Activated CD8-positive, alpha-beta T cell treated with anti-CD3 and anti-CD28 coated beads, Interleukin-2, amount 10 ng/mL, durations not matched to agents 7 days and 5 days (primary cell): Measurements from ENCODE around the gene ADORA3. TPM values are rescaled to one million over a fixed set of nuclear protein-coding genes. Genes with fewer than 3 reads are reported as not detected.

Source experiments
- ATAC-seq: fragments of 150-1000 bp; cut with Tn5 transposase; one replicate; pipeline ENCODE4 v1.10.0; 2021; ENCODE audit warnings: moderate library complexity
- CTCF ChIA-PET: fragments of 350-600 bp; sonication (Branson Sonifier 250); formaldehyde crosslinking; loops from one replicate; lab custom pipeline; 2021; ENCODE audit warnings: antibody characterized with exemption; lab: Charles Lee
- POLR2A ChIA-PET: fragments of 350-600 bp; sonication (Branson Sonifier 250); formaldehyde crosslinking; loops from one replicate; lab custom pipeline; 2021; ENCODE audit warnings: antibody characterized with exemption; lab: Charles Lee
- DNase-seq: peaks from one replicate; pipeline ENCODE4 v3.0.0-alpha.2; 2020
- H3K27ac Mint-ChIP-seq: one replicate; pipeline ENCODE4 v1.8.0; 2021; ENCODE audit warnings: mild to moderate bottlenecking, mixed read lengths
- H3K27me3 Mint-ChIP-seq: one replicate; pipeline ENCODE4 v1.8.0; 2021; ENCODE audit warnings: low read depth, mixed read lengths
- H3K36me3 Mint-ChIP-seq: one replicate; pipeline ENCODE4 v1.8.0; 2021; ENCODE audit warnings: low read depth, mixed read lengths
- H3K4me1 Mint-ChIP-seq: one replicate; pipeline ENCODE4 v1.8.0; 2021; ENCODE audit warnings: low read depth, mixed read lengths
- H3K4me3 Mint-ChIP-seq: one replicate; pipeline ENCODE4 v1.8.0; 2021; ENCODE audit warnings: mild to moderate bottlenecking, mixed read lengths
- H3K9me3 Mint-ChIP-seq: one replicate; pipeline ENCODE4 v1.8.0; 2022; ENCODE audit warnings: mixed read lengths; ENCODE audit not compliant: insufficient read depth
- total RNA-seq, 2 experiments: library from RNA; stranded (reverse); gene quantifications; one replicate each; pipeline ENCODE4 v1.2.3, GENCODE V29; 2021

ADORA3 gene
- total RNA-seq, 2 experiments from 2014 or later: 0.18 TPM; not detected in 1

DNA sequence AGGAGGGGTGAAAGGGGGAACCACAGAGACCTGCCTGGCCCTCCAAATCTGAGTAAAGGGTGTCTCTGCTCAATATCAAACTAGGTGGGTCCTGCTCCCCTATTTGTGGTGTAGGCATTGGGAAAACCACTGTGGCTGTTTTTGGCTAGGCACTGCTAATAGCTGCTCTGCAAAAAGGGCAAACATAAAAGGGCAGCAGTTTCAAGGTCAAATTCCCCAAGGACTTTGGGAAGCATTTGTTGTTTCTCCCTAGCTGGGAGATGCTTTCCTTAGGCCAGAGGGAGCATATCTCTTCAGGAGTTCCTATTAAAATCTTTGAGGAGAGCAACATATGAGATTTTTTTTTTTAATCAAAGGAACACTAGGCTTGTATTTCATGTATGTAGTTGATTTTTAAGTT lies 27.2 kb downstream of the ADORA3 start:
- H3K27ac Mint-ChIP-seq: peak overlapping the region; percentile 97
- H3K36me3 Mint-ChIP-seq: peaks cover 46% of the 10 kb centered on the region
- ChIA-PET CTCF (interaction anchor here (0.7 to 11.2 kb wide), 22 partner anchors 13 to 293 kb away, joined by 3 to 144 read pairs (median 4); partner anchors contain the start of genes ADORA3, ATP5PB, INKA2 and TMIGD3), POLR2A (interaction anchor here (0.6 to 3.6 kb wide), 10 partner anchors 15 to 279 kb away, joined by 3 to 23 read pairs (median 6); partner anchors contain the start of genes ATP5PB, DDX20, RAP1A and WDR77)
- H3K9me3 Mint-ChIP-seq: no peaks in the 10 kb centered on the region
- H3K27me3 Mint-ChIP-seq: no peaks in the 10 kb centered on the region
- peaks cover 53% of the 10 kb centered on the region for H3K4me1 Mint-ChIP-seq
- peak overlapping the region; percentile 82 for H3K4me3 Mint-ChIP-seq
- no peak for DNase-seq
- ATAC-seq: no peak

DNA sequence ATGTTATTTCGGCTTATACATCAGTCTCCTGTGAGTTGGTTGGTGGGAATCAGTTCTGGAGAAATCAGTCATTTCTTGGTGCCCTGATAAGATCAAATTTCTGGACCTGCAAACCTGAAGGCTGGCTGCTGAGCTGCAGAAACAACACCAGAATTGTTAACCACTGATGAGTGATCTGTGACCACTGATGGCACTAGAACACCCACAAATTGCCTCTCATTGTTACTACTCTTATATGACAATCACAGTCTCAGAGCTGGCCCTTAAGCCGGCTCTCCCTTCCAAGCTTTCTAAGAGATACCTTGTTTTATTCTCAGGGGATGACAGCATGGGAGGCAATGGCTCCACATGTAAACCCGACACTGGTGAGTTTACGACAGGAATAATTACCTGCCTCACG lies 27.7 kb downstream of the ADORA3 start:
- POLR2A ChIA-PET: interaction anchor here (1.0 to 3.6 kb wide), 6 partner anchors 22 to 280 kb away, joined by 3 to 23 read pairs (median 11); partner anchors contain the start of genes ATP5PB, DDX20, RAP1A and WDR77
- Mint-ChIP-seq H3K4me1 (peaks cover 50% of the 10 kb centered on the region), H3K9me3 (no peaks in the 10 kb centered on the region), H3K27me3 (no peaks in the 10 kb centered on the region), H3K36me3 (peaks cover 46% of the 10 kb centered on the region), H3K4me3 (peak overlapping the region; percentile 82), H3K27ac (peak overlapping the region; percentile 97)
- DNase-seq (peak; percentile 63), ATAC-seq (peak; percentile 35)
- CTCF ChIA-PET: interaction anchor here (0.9 to 11.2 kb wide), 17 partner anchors 15 to 294 kb away, joined by 3 to 144 read pairs (median 4); partner anchors contain the start of genes ADORA3, ATP5PB, INKA2 and TMIGD3

DNA sequence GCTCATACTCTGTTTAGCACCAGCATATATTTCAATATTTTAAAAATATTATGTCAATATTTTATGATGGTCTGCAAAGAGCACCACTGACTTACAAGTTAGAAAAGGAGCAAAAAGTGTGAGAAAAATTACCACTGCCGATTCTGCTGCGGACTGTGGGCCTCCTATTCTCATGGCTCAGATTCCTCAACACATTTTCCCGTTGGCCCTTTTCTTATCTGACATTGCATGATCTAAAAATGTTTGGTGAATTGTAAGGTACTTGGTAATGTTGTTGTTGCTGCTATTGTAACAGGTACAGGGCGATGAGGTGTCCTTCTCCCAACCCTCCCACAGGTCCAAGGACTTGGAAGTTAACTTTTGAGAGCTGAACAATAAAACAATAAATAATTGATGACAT lies 28.9 kb downstream of the ADORA3 start:
- no peak for DNase-seq
- H3K4me1 Mint-ChIP-seq: peaks cover 46% of the 10 kb centered on the region
- no peak for ATAC-seq
- H3K27me3 Mint-ChIP-seq: no peaks in the 10 kb centered on the region
- CTCF ChIA-PET: interaction anchor here (0.6 to 11.2 kb wide), 8 partner anchors 14 to 295 kb away, joined by 3 to 144 read pairs (median 4); partner anchors contain the start of gene WDR77
- H3K36me3 Mint-ChIP-seq: peaks cover 46% of the 10 kb centered on the region
- H3K4me3 Mint-ChIP-seq: peak overlapping the region; percentile 82
- peak overlapping the region; percentile 89 for H3K27ac Mint-ChIP-seq
- POLR2A ChIA-PET: interaction anchor here (0.6 to 3.6 kb wide), 5 partner anchors 21 to 281 kb away, joined by 3 to 15 read pairs (median 4); partner anchors contain the start of gene DDX20
- H3K9me3 Mint-ChIP-seq: no peaks in the 10 kb centered on the region

DNA sequence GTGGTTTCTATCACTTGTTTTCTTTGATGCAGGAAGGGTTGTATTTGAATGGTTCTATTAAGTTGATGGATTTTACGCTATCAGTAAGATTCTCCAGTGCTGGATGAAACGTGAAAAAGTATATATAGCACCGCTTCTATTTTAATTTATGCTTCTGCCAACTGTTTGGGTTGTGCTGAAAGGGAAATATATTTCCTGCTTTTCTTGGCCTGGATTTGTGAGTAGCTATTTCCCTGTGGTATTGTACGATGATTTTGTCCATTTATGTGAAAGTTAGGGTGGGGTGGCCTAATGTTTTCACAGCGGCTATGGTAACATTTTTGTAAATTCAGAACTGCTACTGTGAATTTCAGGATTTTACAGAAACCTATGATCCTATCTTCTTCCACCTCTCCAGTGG lies 29.3 kb downstream of the ADORA3 start:
- POLR2A ChIA-PET: interaction anchor here (0.6 to 3.6 kb wide), 3 partner anchors 33 to 282 kb away, joined by 3 to 15 read pairs (median 4); partner anchors contain the start of gene DDX20
- ATAC-seq (no peak), DNase-seq (no peak)
- H3K4me1 Mint-ChIP-seq: peaks cover 46% of the 10 kb centered on the region
- peak overlapping the region; percentile 82 for H3K4me3 Mint-ChIP-seq
- peak overlapping the region; percentile 89 for H3K27ac Mint-ChIP-seq
- CTCF ChIA-PET: interaction anchor here (0.9 to 11.2 kb wide), 5 partner anchors 24 to 296 kb away, joined by 3 to 144 read pairs (median 6); partner anchors contain the start of gene WDR77
- peaks cover 46% of the 10 kb centered on the region for H3K36me3 Mint-ChIP-seq
- no peaks in the 10 kb centered on the region for H3K27me3 Mint-ChIP-seq
- H3K9me3 Mint-ChIP-seq: no peaks in the 10 kb centered on the region

DNA sequence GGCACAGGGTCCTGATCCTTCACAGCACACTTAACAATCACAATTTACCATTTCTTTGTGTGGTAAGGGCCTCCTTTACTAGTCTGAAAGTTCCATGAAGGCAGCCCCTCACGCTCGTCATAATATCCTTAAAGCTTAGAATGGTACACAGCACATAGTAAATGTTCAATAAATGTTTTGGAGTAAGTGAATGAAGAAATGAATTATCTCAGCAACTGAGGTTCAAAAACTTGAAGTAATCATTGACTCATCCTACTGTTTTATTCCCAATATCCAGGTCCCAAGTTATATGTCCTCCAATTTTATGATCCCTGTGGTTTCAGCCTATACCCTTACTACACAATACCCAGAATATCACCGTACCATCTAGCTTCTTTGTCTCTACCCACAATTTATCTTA lies 31.9 kb downstream of the ADORA3 start:
- Mint-ChIP-seq H3K27me3 (no peaks in the 10 kb centered on the region), H3K9me3 (no peaks in the 10 kb centered on the region), H3K36me3 (peaks cover 33% of the 10 kb centered on the region), H3K4me3 (peak overlapping the region; percentile 16), H3K4me1 (peaks cover 32% of the 10 kb centered on the region), H3K27ac (no peak overlapping the region)
- ChIA-PET CTCF (interaction anchor here (0.6 to 11.2 kb wide), 9 partner anchors 10 to 298 kb away, joined by 3 to 144 read pairs (median 4); partner anchors contain the start of genes ATP5PB and WDR77), POLR2A (interaction anchor here (0.9 to 3.5 kb wide), 6 partner anchors 9 to 145 kb away, joined by 3 to 17 read pairs (median 6); partner anchors contain the start of genes ATP5PB and WDR77)
- DNase-seq (no peak), ATAC-seq (no peak)

DNA sequence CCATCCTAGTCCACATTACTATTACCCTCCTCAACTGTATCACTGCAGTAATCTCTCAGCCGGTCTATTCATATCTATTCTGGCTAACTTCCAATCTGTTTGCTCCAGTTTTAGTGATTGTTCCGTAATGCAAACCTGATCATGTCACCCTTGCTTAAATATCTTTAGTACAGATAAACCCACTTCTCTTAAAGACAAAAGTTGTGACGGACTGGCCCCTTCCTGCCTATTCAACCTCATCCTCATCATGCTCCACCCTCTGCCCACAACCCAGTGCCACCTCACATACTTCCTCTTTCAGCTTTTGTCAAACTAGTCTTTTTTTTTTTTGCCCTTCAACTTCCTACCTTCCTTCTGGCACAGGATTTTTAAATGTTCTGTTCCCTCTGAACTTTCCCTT lies 32.4 kb downstream of the ADORA3 start:
- Mint-ChIP-seq H3K9me3 (no peaks in the 10 kb centered on the region), H3K4me1 (peaks cover 27% of the 10 kb centered on the region), H3K27ac (no peak overlapping the region), H3K36me3 (peaks cover 29% of the 10 kb centered on the region), H3K27me3 (no peaks in the 10 kb centered on the region), H3K4me3 (no peak overlapping the region)
- ChIA-PET POLR2A (interaction anchor here (0.6 to 3.5 kb wide), 7 partner anchors 8 to 145 kb away, joined by 3 to 17 read pairs (median 5); partner anchors contain the start of genes ATP5PB and WDR77), CTCF (interaction anchor here (0.6 to 11.2 kb wide), 7 partner anchors 11 to 299 kb away, joined by 3 to 144 read pairs (median 4); partner anchors contain the start of genes ATP5PB and WDR77)
- ATAC-seq: peak; percentile 80
- peak; percentile 89 for DNase-seq

DNA sequence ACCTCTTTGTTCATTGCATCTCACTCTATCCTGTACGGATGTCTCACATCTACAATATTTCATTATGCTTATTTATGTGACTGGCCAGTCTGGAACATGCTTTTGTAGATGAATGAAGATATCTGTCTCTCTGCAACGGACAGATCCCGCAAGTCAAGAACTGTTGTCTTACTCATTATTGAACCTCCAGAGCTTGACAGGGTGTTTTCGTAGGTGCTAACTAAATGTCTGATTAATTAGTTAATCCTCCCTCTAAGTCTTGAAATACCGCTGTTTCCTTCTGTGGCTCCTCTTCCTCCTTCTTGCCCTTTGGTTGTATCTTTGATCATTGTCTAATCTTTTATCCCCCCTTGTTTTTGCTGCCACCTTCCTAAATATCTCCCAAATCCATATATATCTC lies 32.8 kb downstream of the ADORA3 start:
- CTCF ChIA-PET: interaction anchor here (0.8 to 11.2 kb wide), 5 partner anchors 22 to 299 kb away, joined by 3 to 144 read pairs (median 4); partner anchors contain the start of genes ATP5PB and WDR77
- Mint-ChIP-seq H3K27me3 (no peaks in the 10 kb centered on the region), H3K4me1 (peaks cover 22% of the 10 kb centered on the region), H3K27ac (no peak overlapping the region), H3K4me3 (no peak overlapping the region), H3K9me3 (no peaks in the 10 kb centered on the region), H3K36me3 (peaks cover 25% of the 10 kb centered on the region)
- DNase-seq (no peak), ATAC-seq (peak; percentile 16)
- POLR2A ChIA-PET: interaction anchor here (0.6 to 3.5 kb wide), 4 partner anchors 37 to 146 kb away, joined by 3 to 17 read pairs (median 3); no protein-coding TSS in a partner anchor

DNA sequence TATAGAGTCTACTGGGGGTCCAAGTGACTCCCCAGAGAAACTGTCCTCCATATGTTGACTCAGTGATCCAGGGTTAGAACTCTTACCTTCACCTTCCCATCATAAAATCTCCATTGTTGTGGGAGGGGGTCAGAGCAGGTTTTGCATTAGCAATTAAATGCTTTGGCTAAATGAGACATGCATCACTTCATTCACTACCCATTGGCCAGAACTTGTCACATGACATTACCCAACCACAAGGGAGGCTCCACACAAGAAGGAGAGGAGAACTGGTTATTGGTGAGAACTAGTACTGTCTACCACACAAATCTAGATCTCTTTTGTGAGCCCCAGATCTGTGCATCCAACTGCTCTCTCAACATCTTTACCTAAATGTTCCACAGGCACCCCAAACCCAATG lies 33.9 kb downstream of the ADORA3 start:
- H3K27me3 Mint-ChIP-seq: no peaks in the 10 kb centered on the region
- peaks cover 16% of the 10 kb centered on the region for H3K4me1 Mint-ChIP-seq
- no peaks in the 10 kb centered on the region for H3K9me3 Mint-ChIP-seq
- no peak overlapping the region for H3K27ac Mint-ChIP-seq
- CTCF ChIA-PET: interaction anchor here (1.3 kb wide), 1 partner anchor 38 kb away, joined by 3 read pairs; no protein-coding TSS in a partner anchor
- peaks cover 26% of the 10 kb centered on the region for H3K36me3 Mint-ChIP-seq
- no peak for ATAC-seq
- no peak overlapping the region for H3K4me3 Mint-ChIP-seq
- POLR2A ChIA-PET: no interaction called here
- peak; percentile 20 for DNase-seq

DNA sequence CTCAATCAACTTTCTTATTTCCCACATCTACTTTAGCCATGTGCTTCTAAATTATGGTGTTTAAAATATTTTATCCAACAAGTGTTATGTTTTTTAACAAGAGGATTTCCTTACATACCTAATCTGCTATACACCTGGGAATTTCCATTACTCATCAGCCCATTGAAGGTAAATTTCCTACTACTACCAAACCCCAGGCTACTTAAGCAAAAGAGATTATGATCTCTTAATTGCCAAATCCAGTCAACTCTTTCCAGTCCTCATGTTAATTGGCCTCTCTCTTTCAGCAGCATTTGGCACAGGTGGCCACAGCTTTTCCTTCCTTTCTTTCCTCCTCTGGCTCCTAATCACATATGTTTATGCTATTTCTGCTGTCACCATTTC lies 34.7 kb downstream of the ADORA3 start:
- no peak overlapping the region for H3K27ac Mint-ChIP-seq
- no peaks in the 10 kb centered on the region for H3K27me3 Mint-ChIP-seq
- DNase-seq (peak; percentile 1), ATAC-seq (no peak)
- CTCF ChIA-PET: interaction anchor here (1.1 to 1.3 kb wide), 2 partner anchors 27 to 38 kb away, joined by 3 read pairs; no protein-coding TSS in a partner anchor
- no peaks in the 10 kb centered on the region for H3K9me3 Mint-ChIP-seq
- H3K4me1 Mint-ChIP-seq: peaks cover 10% of the 10 kb centered on the region
- H3K36me3 Mint-ChIP-seq: peaks cover 27% of the 10 kb centered on the region
- H3K4me3 Mint-ChIP-seq: no peak overlapping the region
- POLR2A ChIA-PET: interaction anchor here (1.9 kb wide), 1 partner anchor 20 kb away, joined by 5 read pairs; the partner anchor contains the start of genes ATP5PB and WDR77

DNA sequence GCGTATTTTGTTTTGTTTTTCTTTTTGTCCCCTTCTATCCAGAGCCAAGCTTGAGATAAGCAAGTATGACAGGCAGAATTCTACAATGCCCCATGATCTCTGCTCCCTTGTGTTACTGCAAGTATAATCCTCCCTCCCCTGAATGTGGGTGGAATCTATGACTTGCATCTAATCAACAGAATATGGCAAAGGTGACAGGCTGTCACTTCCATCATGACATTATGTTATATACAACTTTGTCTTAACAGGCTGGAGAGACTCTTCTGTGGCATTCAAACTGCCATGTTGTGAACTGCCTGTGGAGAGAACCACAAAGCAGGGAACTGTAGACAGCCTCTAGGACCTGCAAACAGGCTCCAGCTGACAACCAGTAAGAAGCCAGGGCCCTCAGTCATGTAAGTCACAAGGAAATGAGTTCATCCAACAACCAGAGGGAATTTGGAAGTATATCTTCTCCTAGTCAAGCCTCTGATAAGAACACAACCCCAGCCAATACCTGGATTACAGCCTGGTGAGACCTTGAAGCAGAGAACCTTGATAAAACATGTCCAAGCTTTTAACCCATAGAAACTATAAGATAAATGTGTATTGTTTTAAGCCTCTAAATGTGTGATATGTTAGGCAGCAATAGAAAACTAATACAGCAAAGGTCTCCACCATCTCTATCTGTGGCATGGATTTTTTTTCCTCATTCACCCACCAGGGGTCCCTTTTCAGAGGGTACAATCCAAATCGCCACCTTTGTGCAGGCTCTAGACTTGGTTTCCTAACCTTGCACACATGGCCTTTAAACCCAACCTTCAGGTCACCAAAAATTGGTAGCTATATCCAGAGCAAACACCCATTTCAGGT lies 35.3 kb downstream of the ADORA3 start:
- no peaks in the 10 kb centered on the region for H3K9me3 Mint-ChIP-seq

More for the DNA sequence above, 35.3 kb downstream of the ADORA3 start:
- ATAC-seq: no peak
- Mint-ChIP-seq H3K36me3 (peaks cover 30% of the 10 kb centered on the region), H3K4me3 (no peak overlapping the region), H3K27ac (no peak overlapping the region), H3K27me3 (no peaks in the 10 kb centered on the region), H3K4me1 (peaks cover 11% of the 10 kb centered on the region)
- no peak for DNase-seq
- POLR2A ChIA-PET: interaction anchor here (1.9 kb wide), 1 partner anchor 19 kb away, joined by 5 read pairs; the partner anchor contains the start of genes ATP5PB and WDR77
- CTCF ChIA-PET: interaction anchor here (1.0 to 1.3 kb wide), 3 partner anchors 15 to 39 kb away, joined by 3 read pairs; no protein-coding TSS in a partner anchor
